NCI-H524 (cell line): ENCODE results near the gene GCNT2.
"Not testable (repeated sequence)": the region's sequence is repeated elsewhere in the genome, so short reads cannot be mapped to it uniquely, and the experiment has no call there.

ENCODE experiments used
- DNase-seq, 2 experiments: peaks; one replicate each; lab custom pipeline; 2025; lab: John Stamatoyannopoulos, UW

The GCNT2 gene

GRCh38 chr6:10580570-10580969 is 59.4 kb downstream of the GCNT2 start:
- DNase-seq: no peak

GRCh38 chr6:10581402-10581801 is 60.3 kb downstream of the GCNT2 start:
- DNase-seq: not testable (repeated sequence)

GRCh38 chr6:10582774-10583508 is 61.8 kb downstream of the GCNT2 start:
- peak; percentile 4 to 71 for DNase-seq

- no peak for DNase-seq
These were observed 62.4 kb downstream of the GCNT2 start for GRCh38 chr6:10583509-10583901.

GRCh38 chr6:10584607-10585006 is 63.5 kb downstream of the GCNT2 start:
- no peak for DNase-seq

DNA sequence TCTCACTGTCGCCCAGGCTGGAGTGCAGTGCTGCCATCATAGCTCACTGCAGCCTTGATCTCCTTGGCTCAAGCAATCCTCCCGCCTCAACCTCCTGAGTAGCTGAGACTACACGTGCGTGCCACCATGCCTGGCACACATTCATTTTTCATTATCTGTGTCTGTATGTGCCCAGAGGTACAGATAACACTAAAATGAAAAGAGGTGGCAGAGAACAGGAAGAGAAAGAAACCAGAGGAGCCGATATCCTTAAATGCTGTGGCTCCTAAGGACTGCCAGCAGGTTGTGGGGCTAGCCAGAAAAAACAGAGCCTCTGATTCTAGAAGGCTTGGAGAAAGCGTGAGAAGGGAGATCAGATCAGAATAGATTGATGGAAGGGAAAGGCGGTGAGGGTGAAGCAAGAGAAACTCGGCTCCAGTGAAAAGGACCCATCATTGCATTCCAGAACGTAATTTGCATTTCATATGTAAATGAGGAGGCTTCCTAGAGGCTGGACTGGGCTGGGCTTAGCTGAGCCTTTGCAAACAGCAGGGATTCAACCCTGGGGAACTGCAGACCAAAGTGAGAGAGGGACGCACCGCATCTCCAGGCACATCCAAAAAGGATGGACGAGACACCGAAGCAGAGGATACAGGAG is 64.2 kb downstream of the GCNT2 start:
- DNase-seq: no peak

DNA sequence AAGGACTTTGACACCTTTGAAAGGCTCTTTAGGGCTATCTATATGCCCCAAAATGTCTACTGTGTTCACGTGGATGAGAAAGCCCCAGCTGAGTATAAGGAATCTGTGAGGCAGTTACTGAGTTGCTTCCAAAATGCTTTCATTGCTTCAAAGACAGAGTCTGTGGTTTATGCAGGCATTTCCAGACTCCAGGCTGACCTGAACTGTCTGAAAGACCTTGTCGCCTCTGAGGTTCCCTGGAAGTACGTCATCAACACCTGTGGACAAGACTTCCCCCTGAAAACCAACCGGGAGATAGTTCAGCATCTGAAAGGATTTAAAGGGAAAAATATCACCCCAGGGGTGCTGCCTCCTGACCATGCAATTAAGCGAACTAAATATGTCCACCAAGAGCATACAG is 65.2 kb downstream of the GCNT2 start:
- no peak for DNase-seq

DNA sequence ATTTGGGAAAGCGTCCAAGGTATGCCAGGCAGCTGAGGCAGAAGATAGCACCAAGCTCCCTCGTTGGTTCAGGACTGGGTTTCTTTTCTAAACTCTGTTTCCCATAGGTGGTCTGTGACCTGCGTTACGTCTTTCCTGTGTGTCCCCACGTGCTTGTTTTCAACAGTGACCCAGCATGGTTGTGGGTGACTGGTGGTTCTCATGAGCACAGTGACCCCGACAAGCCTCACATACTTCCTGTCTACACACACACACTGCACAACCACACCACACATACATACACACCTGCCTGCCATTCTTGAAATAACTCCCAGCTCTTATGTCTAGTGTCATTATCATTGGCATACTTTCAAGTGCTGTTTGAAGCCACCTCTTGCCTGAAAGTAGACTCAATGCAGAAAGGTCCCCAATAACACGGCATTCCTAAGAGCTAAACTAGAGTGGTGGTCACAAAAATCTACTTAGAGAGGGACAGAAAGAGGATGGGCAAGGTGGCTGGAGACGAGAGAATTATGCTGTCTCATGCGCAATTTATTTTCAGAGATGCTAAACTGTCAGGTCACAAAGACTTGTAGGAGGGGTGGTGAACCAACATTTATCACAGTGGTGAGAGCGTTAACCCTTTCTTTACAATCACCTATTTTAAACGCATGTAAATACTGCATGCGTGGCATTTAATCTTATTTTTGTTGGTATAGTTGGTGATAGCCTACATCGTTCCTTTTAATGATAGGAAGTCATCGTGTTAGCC is 66.7 kb downstream of the GCNT2 start:
- no peak for DNase-seq

DNA sequence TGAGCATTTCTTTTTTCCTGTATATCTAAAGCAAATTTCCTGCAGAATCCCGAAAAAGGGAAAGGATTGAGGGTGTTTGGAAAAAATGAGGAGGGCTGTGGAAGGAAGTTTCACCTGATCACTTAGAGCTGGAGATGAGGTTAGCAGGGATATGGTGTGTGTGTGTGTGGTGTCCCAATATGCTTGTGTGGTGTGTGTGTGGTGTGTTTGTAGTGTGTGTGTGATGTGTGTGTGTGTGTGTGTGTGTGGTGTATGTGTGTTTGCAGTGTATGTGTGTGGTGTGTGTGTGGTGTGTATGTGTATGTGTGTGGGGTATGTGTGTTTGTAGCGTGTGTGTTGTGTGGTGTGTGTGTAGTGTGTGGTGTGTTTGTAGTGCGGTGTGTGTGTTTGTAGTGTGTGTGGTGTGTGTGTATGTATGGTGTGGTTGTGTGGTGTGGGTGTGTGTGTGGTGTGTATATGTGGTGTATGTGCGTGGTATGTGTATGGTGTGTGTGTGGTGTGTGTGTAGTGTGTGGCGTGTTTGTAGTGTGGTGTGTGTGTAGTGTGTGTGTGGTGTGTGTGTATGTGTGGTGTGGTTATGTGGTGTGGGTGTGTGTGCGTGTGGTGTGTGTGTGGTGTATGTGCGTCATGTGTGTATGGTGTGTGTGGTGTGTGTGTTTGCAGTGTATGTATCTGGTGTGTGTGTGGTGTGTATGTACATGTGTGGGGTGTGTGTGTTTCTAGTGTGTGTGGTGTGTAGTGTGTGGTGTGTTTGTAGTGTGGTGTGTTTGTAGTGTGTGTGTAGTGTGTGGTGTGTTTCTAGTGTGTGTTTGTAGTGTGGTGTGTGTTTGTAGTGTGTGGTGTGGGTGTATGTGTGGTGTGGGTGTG is 67.6 kb downstream of the GCNT2 start:
- no peak for DNase-seq

DNA sequence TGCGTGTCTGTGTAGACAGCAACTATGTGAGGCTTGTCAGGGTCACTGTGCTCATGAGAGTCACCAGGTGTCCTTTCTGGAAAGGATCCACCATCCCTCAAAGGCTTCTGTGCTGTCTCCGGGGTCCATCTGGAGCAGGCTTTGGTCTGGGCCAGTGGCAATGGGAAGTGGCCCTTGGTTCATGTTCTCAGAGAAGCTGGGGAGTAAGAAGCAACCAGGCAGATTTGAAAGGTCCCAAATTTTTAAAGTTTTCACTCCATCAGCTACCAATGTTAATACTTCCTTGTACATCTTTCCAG is 68.2 kb downstream of the GCNT2 start:
- DNase-seq: no peak

- no peak for DNase-seq
These were observed 68.8 kb downstream of the GCNT2 start for GRCh38 chr6:10589983-10590382.

DNA sequence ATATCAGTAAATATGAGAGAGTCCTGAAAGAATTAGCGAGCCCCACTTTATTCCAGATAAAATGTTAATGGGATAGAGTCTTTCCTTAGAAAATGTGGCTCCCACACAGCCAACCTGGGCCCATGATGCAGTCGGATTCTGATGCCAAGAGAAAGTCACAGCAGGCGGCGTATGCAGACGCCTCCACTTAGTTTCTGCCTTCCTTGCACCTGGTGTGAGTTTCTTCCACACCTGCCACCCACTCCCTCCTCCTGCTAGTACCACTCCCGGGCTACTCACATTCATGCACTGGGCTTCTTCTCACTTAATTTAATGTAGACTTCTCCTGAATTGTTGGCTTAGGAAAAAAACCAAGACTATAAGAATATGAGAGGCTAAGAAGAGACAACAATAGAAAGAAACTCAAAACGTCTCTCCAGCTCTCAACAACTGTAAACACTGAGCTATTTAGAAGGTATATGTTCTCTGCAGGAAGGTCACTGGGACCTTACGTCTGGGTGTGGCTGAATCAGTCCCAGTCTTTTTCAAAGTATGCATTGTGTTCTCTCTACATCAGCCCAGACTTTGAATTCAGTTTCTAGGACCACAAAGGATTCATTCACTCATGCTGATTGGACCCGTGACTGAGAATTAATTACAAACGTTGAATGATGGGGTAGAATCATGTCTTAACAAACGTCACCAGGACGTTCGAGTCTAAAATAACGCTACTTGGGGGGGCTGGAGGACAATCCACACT is 70.4 kb downstream of the GCNT2 start:
- DNase-seq: no peak

DNA sequence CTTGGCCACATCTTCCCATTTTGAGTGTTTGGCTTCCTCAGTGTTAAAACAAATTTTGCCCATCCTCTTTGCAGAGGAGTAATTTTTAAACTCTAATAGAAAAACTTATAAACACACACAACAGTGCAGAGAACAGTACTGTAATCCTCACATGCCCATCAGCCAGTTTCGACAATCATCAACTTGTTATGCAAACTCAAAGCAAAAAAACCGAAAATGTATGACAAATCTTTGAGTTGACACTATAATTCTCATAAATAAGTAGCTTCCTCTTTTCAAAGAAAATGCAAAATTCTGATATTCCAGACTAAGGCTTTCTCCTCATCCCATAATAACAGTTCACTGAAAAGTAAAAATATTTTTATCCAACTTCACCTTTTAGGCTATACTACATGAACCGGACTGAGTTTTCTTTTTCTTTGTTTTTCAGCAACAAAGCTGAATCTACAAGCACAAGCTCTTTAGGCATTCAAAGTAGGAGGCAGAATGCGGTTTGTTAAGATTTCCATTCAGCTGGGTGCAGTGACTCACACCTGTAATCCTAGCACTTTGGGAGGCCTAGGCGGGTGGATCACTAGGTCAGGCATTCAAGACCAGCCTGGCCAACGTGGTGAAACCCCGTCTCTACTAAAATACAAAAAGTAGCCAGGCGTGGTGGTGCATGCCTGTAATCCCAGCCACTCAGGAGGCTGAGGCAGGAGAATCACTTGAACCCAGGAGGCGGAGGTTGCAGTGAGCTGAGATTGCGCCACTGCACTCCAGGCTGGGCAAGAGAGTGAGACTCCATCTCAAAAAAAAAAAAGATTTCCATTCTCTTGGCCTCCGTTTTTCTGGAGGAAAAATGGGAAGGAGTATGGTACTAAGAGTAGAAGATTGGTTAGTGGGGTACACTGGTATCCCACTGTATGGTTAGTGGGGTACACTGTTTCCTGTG is 74.8 kb downstream of the GCNT2 start:
- DNase-seq: no peak

DNA sequence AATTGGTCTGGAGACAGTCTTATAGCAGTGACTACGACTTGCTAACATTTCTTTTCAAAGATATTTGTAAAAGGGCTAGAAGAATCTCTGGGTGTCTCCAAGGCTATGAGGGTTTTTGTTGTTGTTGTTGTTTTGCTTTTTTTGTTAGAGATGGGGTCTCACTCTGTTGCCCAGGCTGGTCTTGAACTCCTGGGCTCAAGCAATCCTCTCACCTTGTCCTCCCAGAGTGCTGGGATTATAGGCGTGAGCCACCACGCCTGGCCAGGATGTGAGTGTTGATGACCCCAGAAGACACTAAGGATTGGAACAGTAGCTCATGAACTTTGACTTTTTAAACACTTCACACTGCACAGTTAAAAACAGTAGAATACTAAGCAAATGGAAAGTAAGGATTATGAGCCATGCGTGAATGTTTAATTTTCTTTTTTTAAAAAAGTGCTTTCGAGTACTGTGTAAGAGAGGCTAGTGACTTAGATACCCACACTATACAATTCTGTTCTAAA is 76.4 kb downstream of the GCNT2 start:
- DNase-seq: no peak

GRCh38 chr6:10598084-10598960 is 77.2 kb downstream of the GCNT2 start:
- no peak for DNase-seq

- no peak for DNase-seq
These were observed 77.9 kb downstream of the GCNT2 start for GRCh38 chr6:10599046-10599445.

DNA sequence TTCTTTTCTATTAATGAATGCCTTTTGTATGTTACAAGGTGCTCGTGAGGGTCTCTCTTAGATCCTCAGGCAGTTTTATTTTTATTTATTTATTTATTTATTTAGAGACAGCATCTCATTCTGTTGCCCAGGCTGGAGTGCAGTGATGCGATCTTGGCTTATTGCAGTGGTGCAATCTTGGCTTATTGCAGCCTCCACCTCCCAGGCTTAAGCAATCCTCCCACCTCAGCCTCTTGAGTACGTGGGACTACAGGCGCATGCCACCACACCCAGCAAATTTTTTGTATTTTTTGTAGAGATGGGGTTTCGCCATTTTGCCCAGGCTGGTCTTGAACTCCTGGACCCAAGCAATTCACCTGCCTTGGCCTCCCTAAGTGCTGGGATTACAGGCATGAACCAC is 79.5 kb downstream of the GCNT2 start:
- DNase-seq: not testable (repeated sequence)

DNA sequence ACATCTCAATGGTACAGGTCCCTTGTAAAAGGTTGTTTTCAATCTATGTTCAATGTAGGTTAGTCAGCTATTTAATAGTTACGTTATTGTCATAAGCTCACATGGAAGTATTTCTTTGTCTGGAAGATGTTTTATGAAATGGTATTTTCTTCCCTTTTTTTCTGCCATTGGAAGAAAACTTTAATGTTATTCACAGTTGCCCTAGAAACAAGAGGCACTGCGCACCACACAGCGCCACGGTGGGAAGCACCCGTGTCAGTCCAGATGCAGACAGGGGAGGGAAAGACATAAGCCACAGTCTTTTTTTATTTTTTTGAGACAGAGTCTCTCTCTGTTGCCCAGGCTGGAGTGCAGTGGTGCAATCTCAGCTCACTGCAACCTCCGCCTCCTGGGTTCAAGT is 82.1 kb downstream of the GCNT2 start:
- DNase-seq: no peak

DNA sequence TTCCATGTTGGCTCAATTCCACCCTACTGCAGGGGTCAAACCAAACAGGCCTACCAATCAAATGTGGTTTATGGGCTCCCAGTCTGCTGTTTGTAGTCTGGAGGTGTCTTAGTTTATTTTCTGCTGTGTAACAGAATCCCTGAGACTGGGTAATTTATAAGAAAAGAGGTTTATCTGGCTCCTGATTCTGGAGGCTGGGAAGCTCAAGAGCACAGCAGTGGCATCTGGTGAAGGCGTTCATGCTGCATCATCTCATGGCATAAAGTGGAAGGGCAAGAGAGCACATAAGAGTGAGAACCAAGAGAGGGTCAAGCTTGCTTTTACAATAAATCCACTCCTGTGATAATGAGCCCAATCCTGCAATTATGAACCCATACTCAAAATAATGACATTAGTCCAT is 87.9 kb downstream of the GCNT2 start:
- DNase-seq: no peak
